ELR (cell line): Measurements from ENCODE around the gene TBC1D10A.
A peak's percentile ranks its signal among the peaks of the same experiment; 100 is the strongest.

ENCODE experiments used
- DNase-seq: peaks from one replicate; pipeline ENCODE4 v3.0.0-alpha.2; 2015; ENCODE audit warnings: low read depth

The TBC1D10A gene

GRCh38 chr22:30285846-30286200 is 40.9 kb downstream of the TBC1D10A start:
- no peak for DNase-seq

- no peak for DNase-seq
These were observed 41.4 kb downstream of the TBC1D10A start for GRCh38 chr22:30285176-30285845.

- DNase-seq = no peak
These were observed 42.1 kb downstream of the TBC1D10A start for GRCh38 chr22:30284666-30285065.

- no peak for DNase-seq
These were observed 42.6 kb downstream of the TBC1D10A start for GRCh38 chr22:30284172-30284571.

GRCh38 chr22:30283342-30283741 is 43.4 kb downstream of the TBC1D10A start:
- DNase-seq = no peak

- DNase-seq = no peak
These were observed 44.1 kb downstream of the TBC1D10A start for GRCh38 chr22:30282616-30283046.

GRCh38 chr22:30280505-30280904 is 46.2 kb downstream of the TBC1D10A start:
- peak; percentile 33 for DNase-seq

GRCh38 chr22:30279932-30280331 is 46.8 kb downstream of the TBC1D10A start:
- DNase-seq = no peak

GRCh38 chr22:30279046-30279788 is 47.5 kb downstream of the TBC1D10A start:
- DNase-seq = no peak

GRCh38 chr22:30277547-30278344 is 49.0 kb downstream of the TBC1D10A start:
- DNase-seq = peak; percentile 69

- no peak for DNase-seq
These were observed 50.7 kb downstream of the TBC1D10A start for GRCh38 chr22:30276039-30276438.

- no peak for DNase-seq
These were observed 51.1 kb downstream of the TBC1D10A start for GRCh38 chr22:30275625-30276024.

GRCh38 chr22:30274437-30274812 is 52.3 kb downstream of the TBC1D10A start:
- no peak for DNase-seq

GRCh38 chr22:30273711-30274436 is 52.9 kb downstream of the TBC1D10A start:
- DNase-seq = no peak

GRCh38 chr22:30272781-30273601 is 53.8 kb downstream of the TBC1D10A start:
- no peak for DNase-seq

- DNase-seq = peak; percentile 45
These were observed 55.9 kb downstream of the TBC1D10A start for GRCh38 chr22:30270832-30271231.

GRCh38 chr22:30268331-30268730 is 58.4 kb downstream of the TBC1D10A start:
- no peak for DNase-seq

- DNase-seq = no peak
These were observed 59.1 kb downstream of the TBC1D10A start for GRCh38 chr22:30267382-30268302.

- DNase-seq = no peak
These were observed 60.0 kb downstream of the TBC1D10A start, which contains the start of gene OSM for GRCh38 chr22:30266445-30267381. OSM (minus strand) TSS chr22:30266851; CDS start chr22:30266799, 52 bp downstream.
